Stimulated activated naive CD4-positive, alpha-beta T cell treated with Interleukin-2 at 50 U/mL for 16 hours (primary cell): ENCODE data around the gene FEM1A.

Experiments used
- DNase-seq: peaks from one replicate; lab custom pipeline; 2025; lab: John Stamatoyannopoulos, UW

The FEM1A gene

GRCh38 chr19:4847190-4847973 lies 55.8 kb downstream of the FEM1A start:
- DNase-seq: no peak

- no peak for DNase-seq
Measured at GRCh38 chr19:4849019-4849418, 57.5 kb downstream of the FEM1A start.
